Adipocyte (in vitro differentiated cells): ENCODE results near the gene UMOD.

Experiments used
- DNase-seq: peaks from one replicate; pipeline ENCODE4 v3.0.0-alpha.2; 2015; ENCODE audit warnings: low read depth
- H3K27me3 ChIP-seq: replicated peaks from 2 replicates; pipeline ENCODE4 v1.7.0; 2013; ENCODE audit warnings: mild to moderate bottlenecking, low read length, moderate library complexity; ENCODE audit not compliant: control insufficient read depth, insufficient read depth
- H3K36me3 ChIP-seq: 2 replicates; pipeline ENCODE4 v1.7.0; 2013; ENCODE audit warnings: low read length, mild to moderate bottlenecking, moderate library complexity; ENCODE audit not compliant: control insufficient read depth, insufficient read depth, severe bottlenecking
- H3K4me1 ChIP-seq: 2 replicates; pipeline ENCODE4 v1.7.0; 2013; ENCODE audit warnings: mild to moderate bottlenecking, low read length, moderate library complexity; ENCODE audit not compliant: control insufficient read depth, insufficient read depth
- H3K4me3 ChIP-seq: 2 replicates; pipeline ENCODE4 v1.7.0; 2013; ENCODE audit warnings: mild to moderate bottlenecking, low read length, moderate library complexity
- H3K9ac ChIP-seq: 2 replicates; pipeline ENCODE4 v1.7.0; 2013; ENCODE audit warnings: mild to moderate bottlenecking, low read length, moderate library complexity
- H3K9me3 ChIP-seq: 2 replicates; pipeline ENCODE4 v1.7.0; 2013; ENCODE audit warnings: mild to moderate bottlenecking, low read length, moderate library complexity; ENCODE audit not compliant: control insufficient read depth

The UMOD gene

GRCh38 chr16:20352615-20353014 is at the start of gene UMOD:
Gene UMOD, minus strand, starts transcription at chr16:20352715. Its CDS starts 1,978 bp downstream, at chr16:20350737.
- no peaks in the 10 kb centered on the region for H3K36me3 ChIP-seq
- peaks cover 16% of the 10 kb centered on the region for H3K27me3 ChIP-seq
- no peak within 1 kb of the TSS for H3K4me3 ChIP-seq
- no peak within 1 kb of the TSS for H3K9ac ChIP-seq
- DNase-seq, result no peak
- no peaks in the 10 kb centered on the region for H3K4me1 ChIP-seq
- H3K9me3 ChIP-seq, result peaks cover 3% of the 10 kb centered on the region

DNA sequence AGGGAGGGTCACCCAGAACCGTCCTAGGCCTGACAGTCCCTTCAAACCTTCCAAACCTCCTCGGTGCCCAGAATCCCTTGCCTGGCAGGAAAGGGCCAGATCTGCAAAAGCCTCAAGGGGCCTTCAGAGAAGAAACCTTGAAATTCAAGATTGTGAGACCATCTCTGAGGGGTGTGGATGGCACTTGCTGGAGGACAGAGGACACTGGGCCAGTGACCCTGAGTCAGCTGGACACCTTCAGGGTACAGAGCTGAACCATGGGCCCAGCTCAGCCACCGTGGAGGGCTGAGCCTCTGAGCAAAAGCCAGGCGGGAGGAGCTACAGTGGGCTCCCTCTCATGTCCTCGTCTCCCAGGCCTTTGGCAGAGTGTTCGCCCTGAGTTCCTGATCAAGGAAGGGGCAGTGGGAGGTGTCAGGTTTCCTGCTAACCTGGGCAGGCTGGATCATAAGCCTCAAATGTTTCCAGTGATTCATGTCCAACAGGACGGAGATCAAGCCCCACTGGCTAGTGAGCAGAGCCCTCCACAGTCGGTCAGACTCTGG is 49.0 kb upstream of the UMOD start:
- Histone ChIP-seq H3K36me3 (no peaks in the 10 kb centered on the region), H3K27me3 (peaks cover 3% of the 10 kb centered on the region), H3K4me3 (no peak overlapping the region), H3K4me1 (no peaks in the 10 kb centered on the region), H3K9me3 (no peaks in the 10 kb centered on the region), H3K9ac (no peak overlapping the region)
- no peak for DNase-seq

DNA sequence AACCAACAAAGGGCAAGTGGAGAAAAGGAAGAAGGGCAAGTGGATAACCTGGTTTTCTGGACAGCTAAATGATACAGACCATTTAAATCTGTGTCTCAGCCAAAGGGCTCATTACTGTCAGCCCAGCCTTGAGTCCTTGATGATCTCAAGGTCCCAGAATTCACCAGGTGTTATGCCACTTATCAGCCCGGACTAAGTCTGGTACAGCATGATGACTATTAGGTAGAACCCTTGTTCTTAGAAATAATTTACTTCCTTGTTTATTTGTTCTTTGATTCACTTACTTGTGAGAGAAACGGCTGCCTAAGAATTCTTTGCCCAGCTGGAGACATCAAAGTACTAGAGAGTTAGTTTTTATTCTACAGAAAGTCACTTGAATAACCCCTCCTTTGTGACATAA is 48.6 kb upstream of the UMOD start:
- Histone ChIP-seq H3K4me3 (no peak overlapping the region), H3K36me3 (no peaks in the 10 kb centered on the region), H3K9me3 (no peaks in the 10 kb centered on the region), H3K4me1 (no peaks in the 10 kb centered on the region), H3K27me3 (peaks cover 3% of the 10 kb centered on the region), H3K9ac (no peak overlapping the region)
- no peak for DNase-seq

DNA sequence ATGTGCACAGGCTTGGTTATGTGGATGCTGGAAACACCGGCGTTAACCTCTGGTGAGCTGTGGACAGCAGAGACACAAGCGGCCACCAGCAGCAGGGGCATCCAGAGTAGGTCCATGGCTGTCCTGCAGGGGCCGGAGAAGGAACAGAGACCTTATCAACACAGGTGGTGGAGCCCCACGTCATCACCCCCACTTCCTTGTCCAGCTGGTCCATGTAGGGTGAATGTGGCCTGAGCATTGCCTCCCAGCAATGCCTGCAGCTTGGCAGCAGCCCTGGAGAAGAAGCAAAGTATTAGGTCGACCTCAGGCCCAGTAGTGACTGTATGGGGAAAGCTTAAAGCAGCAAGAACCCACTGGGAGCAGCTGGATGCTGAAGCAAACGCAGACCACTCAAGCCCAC is 46.7 kb upstream of the UMOD start:
- Histone ChIP-seq H3K4me3 (no peak overlapping the region), H3K36me3 (no peaks in the 10 kb centered on the region), H3K9me3 (no peaks in the 10 kb centered on the region), H3K9ac (no peak overlapping the region), H3K4me1 (peaks cover 2% of the 10 kb centered on the region), H3K27me3 (peaks cover 3% of the 10 kb centered on the region)
- no peak for DNase-seq

GRCh38 chr16:20398603-20399002 is 46.1 kb upstream of the UMOD start:
- no peaks in the 10 kb centered on the region for H3K36me3 ChIP-seq
- peaks cover 3% of the 10 kb centered on the region for H3K4me1 ChIP-seq
- no peaks in the 10 kb centered on the region for H3K9me3 ChIP-seq
- H3K9ac ChIP-seq, result no peak overlapping the region
- peaks cover 3% of the 10 kb centered on the region for H3K27me3 ChIP-seq
- DNase-seq, result no peak
- H3K4me3 ChIP-seq, result no peak overlapping the region

GRCh38 chr16:20397468-20398074 is 45.1 kb upstream of the UMOD start:
- Histone ChIP-seq H3K4me3 (no peak overlapping the region), H3K9ac (no peak overlapping the region), H3K9me3 (no peaks in the 10 kb centered on the region), H3K36me3 (no peaks in the 10 kb centered on the region), H3K4me1 (peaks cover 3% of the 10 kb centered on the region), H3K27me3 (peaks cover 4% of the 10 kb centered on the region)
- no peak for DNase-seq

GRCh38 chr16:20396846-20397467 is 44.4 kb upstream of the UMOD start:
- Histone ChIP-seq H3K4me1 (peaks cover 3% of the 10 kb centered on the region), H3K27me3 (peaks cover 4% of the 10 kb centered on the region), H3K4me3 (no peak overlapping the region), H3K36me3 (no peaks in the 10 kb centered on the region), H3K9ac (no peak overlapping the region), H3K9me3 (no peaks in the 10 kb centered on the region)
- no peak for DNase-seq

DNA sequence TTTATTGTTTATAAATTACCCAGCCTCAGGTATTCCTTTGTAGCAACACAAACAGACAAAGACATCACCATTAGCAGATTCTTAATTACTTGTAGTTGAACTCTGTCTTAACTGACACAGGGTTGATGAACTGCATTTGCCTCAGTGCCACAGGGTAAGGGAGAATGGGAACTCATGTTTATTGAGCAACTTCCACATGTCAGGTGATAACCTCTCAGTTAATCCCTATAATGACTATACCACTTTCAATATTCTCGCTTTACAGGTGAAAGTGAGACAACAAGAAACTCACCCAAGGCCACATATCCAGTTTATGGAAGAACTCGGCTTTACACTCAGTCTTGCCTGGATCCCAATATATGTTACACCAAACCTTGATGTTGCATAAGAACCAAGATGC is 43.4 kb upstream of the UMOD start:
- DNase-seq, result no peak
- no peaks in the 10 kb centered on the region for H3K9me3 ChIP-seq

GRCh38 chr16:20393801-20394577 is 41.5 kb upstream of the UMOD start:
- no peaks in the 10 kb centered on the region for H3K9me3 ChIP-seq
- H3K36me3 ChIP-seq, result no peaks in the 10 kb centered on the region
- no peak overlapping the region for H3K9ac ChIP-seq
- H3K4me3 ChIP-seq, result no peak overlapping the region
- peaks cover 5% of the 10 kb centered on the region for H3K27me3 ChIP-seq
- no peak for DNase-seq
- H3K4me1 ChIP-seq, result peaks cover 3% of the 10 kb centered on the region

More for the DNA sequence above, 43.4 kb upstream of the UMOD start:
- peaks cover 4% of the 10 kb centered on the region for H3K27me3 ChIP-seq
- no peak overlapping the region for H3K4me3 ChIP-seq
- H3K36me3 ChIP-seq, result no peaks in the 10 kb centered on the region
- no peak overlapping the region for H3K9ac ChIP-seq
- H3K4me1 ChIP-seq, result peaks cover 3% of the 10 kb centered on the region

GRCh38 chr16:20391045-20391444 is 38.5 kb upstream of the UMOD start:
- Histone ChIP-seq H3K9me3 (no peaks in the 10 kb centered on the region), H3K27me3 (peaks cover 21% of the 10 kb centered on the region), H3K4me1 (peaks cover 3% of the 10 kb centered on the region), H3K9ac (no peak overlapping the region), H3K4me3 (no peak overlapping the region), H3K36me3 (no peaks in the 10 kb centered on the region)
- no peak for DNase-seq

DNA sequence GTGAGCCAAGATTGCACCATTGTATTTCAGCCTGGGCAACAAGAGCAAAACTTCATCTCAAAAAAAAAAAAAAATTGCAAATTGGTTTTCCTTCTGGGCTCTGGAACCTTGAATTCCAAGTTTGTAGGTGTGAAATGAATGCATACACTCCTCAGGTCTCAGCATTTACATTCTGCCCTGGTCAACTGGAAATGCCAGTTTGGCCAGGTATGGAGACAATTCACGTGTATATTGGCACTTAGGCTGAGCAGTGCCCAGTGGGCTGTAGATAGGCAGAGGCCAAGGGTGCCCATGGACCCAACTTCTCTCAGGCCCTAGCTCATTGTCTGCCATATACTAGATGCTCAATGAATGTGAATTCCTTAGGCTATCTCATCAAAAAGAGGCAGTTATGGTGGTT is 36.3 kb upstream of the UMOD start:
- no peaks in the 10 kb centered on the region for H3K9me3 ChIP-seq

More for the DNA sequence above, 36.3 kb upstream of the UMOD start:
- DNase-seq, result no peak
- H3K27me3 ChIP-seq, result peaks cover 28% of the 10 kb centered on the region
- H3K36me3 ChIP-seq, result no peaks in the 10 kb centered on the region
- no peak overlapping the region for H3K4me3 ChIP-seq
- no peaks in the 10 kb centered on the region for H3K4me1 ChIP-seq
- no peak overlapping the region for H3K9ac ChIP-seq
